ENCODE results near the gene PLD5.

DNA sequence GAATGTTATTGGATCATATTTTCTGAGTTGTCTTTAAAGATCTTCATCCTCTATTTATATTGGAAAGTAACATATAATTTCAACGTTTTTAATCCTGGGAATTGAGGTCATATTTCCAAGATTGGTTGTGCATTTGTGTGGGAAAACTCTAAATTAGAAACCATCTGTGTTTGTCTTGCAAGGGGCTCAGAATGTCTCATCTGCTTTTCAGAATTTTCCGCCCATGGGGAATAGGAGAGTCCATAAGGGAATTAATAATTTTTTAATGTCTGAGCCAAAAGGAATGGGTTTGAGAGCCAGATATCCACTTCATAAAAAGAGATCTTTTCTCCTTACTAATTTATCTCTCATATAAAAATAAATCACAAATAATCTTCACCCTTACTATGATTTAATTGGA, 440.8 kb downstream of the PLD5 start:
- no peak for TF ChIP-seq POLR2A (IDR thresholded peaks at IDR 0.05)
- TF ChIP-seq, protein P1, sequence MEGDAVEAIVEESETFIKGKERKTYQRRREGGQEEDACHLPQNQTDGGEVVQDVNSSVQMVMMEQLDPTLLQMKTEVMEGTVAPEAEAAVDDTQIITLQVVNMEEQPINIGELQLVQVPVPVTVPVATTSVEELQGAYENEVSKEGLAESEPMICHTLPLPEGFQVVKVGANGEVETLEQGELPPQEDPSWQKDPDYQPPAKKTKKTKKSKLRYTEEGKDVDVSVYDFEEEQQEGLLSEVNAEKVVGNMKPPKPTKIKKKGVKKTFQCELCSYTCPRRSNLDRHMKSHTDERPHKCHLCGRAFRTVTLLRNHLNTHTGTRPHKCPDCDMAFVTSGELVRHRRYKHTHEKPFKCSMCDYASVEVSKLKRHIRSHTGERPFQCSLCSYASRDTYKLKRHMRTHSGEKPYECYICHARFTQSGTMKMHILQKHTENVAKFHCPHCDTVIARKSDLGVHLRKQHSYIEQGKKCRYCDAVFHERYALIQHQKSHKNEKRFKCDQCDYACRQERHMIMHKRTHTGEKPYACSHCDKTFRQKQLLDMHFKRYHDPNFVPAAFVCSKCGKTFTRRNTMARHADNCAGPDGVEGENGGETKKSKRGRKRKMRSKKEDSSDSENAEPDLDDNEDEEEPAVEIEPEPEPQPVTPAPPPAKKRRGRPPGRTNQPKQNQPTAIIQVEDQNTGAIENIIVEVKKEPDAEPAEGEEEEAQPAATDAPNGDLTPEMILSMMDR (IDR thresholded peaks at IDR 0.05) = no peak

Measured in body of pancreas (tissue), 4 donors.